ENCODE data around the gene STAT2.
"Not testable (repeated sequence)": the region's sequence is repeated elsewhere in the genome, so short reads cannot be mapped to it uniquely, and the experiment has no call there.

STAT2 gene

DNA sequence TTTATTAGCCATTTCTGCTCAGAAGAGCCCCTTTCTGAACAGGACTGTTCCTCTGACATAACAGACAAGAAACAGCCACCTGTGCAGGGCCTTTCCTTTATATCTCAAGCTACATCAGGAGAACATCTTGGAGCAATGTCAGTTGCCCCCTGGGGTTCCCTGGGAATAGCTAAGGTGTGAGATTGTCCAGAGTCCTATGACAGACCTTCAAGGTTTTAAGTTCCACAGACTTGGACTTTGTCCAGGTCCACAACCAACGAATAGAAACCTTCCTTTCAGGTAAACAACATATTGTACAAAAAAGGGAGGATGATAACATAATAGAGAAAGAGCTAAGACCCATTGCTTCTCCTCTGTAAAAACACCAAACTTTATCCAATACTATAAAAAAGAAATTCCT, 18.3 kb downstream of the STAT2 start:
- no peak for DNase-seq

DNA sequence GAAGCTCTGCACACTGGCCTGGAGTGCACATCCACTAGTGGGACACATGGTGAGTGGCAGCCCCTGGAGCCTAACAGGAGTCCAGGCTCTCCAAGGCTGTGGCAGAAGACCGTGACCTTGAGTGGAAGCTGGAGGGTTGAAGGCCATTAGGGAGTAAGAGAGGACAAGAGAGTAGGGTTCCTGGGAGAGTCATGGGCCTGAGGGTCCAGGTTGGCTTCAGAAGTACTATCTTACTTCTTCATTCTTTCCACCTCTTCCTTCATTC, 20.8 kb downstream of the STAT2 start:
- TF ChIP-seq GATA1 (IDR thresholded peaks at IDR 0.05; ENCODE audit: low read depth, low read length) (no peak), POLR2A (IDR thresholded peaks at IDR 0.05; ENCODE audit: low read length) (no peak)
- DNase-seq, result no peak

More for the DNA sequence above, 18.3 kb downstream of the STAT2 start:
- TF ChIP-seq GATA1 (IDR thresholded peaks at IDR 0.05; ENCODE audit: low read depth, low read length), result no peak
- no peak for TF ChIP-seq POLR2A (IDR thresholded peaks at IDR 0.05; ENCODE audit: low read length)

DNA sequence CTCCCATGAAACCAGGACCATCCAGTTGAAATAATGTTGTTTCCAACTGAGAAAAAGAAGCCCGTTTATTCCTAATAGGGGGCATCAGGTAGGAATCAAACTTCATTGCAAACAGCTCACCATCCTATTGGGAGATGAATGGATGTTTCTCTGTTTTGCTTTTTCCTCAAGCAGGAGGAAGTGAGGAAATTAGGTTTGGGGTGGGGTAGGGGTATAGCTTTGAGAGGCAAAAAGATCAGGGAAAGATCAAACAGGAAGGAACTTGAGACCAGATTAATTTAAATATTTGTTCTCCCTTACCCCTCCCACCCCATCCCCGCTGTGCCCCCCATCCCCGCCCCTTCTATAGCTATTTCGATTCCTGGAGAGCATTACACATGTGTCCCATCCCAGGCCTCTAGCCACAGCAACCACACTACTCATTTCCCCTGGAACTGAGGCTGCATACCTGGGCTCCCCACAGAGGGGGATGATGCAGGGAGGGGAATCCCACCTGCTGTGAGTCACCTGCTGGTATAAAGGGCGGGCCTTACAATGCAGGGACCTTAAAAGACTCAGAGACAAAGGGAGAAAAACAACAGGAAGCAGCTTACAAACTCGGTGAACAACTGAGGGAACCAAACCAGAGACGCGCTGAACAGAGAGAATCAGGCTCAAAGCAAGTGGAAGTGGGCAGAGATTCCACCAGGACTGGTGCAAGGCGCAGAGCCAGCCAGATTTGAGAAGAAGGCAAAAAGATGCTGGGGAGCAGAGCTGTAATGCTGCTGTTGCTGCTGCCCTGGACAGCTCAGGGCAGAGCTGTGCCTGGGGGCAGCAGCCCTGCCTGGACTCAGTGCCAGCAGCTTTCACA, 21.4 kb downstream of the STAT2 start, which contains the start of gene IL23A:
Gene IL23A, plus strand, starts transcription at position 577 of the 850 bp plus-strand sequence. Its CDS starts 161 bp downstream, at position 738.
- TF ChIP-seq POLR2A (IDR thresholded peaks at IDR 0.05; ENCODE audit: low read length) (no peak), GATA1 (IDR thresholded peaks at IDR 0.05; ENCODE audit: low read depth, low read length) (no peak)
- DNase-seq, result no peak

DNA sequence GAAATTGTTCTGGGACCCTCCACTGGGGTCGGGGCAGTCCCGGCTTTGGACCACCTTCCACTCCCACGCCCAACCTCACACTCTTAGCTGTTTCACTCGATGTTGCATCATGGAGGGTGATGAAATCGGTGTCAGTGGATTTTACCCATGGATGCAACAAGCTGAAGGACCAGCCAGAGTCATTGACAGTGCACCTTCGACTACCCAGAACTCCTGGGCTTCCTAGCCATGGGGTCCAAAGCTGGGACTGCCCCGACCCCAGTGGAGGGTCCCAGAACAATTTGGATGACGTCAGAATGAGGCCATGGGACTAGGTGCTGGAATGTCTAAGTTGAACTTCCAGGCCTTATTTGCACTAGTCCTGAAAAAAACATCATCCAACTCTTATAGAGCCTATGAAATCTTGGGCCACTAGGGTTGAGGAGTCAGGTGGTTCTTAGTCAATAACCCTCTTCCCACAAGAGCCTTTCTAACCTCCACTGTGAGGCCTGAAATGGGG, 22.1 kb downstream of the STAT2 start:
- peak in 1 of 2 experiments; percentile 66 for DNase-seq
- TF ChIP-seq GATA1 (IDR thresholded peaks at IDR 0.05; ENCODE audit: low read depth, low read length) (no peak), POLR2A (IDR thresholded peaks at IDR 0.05; ENCODE audit: low read length) (no peak)

GRCh38 chr12:56336361-56337167, 23.3 kb downstream of the STAT2 start:
- TF ChIP-seq GATA1 (IDR thresholded peaks at IDR 0.05; ENCODE audit: low read depth, low read length), result no peak
- TF ChIP-seq POLR2A (IDR thresholded peaks at IDR 0.05; ENCODE audit: low read length), result no peak
- DNase-seq, result no peak

- DNase-seq, result not testable (repeated sequence)
These were observed 24.4 kb downstream of the STAT2 start for GRCh38 chr12:56335527-56335926.

GRCh38 chr12:56334490-56334793, 25.5 kb downstream of the STAT2 start:
- peak in 1 of 2 experiments; percentile 61 for DNase-seq
- TF ChIP-seq GATA1 (IDR thresholded peaks at IDR 0.05; ENCODE audit: low read depth, low read length) (no peak), POLR2A (IDR thresholded peaks at IDR 0.05; ENCODE audit: low read length) (no peak)

DNA sequence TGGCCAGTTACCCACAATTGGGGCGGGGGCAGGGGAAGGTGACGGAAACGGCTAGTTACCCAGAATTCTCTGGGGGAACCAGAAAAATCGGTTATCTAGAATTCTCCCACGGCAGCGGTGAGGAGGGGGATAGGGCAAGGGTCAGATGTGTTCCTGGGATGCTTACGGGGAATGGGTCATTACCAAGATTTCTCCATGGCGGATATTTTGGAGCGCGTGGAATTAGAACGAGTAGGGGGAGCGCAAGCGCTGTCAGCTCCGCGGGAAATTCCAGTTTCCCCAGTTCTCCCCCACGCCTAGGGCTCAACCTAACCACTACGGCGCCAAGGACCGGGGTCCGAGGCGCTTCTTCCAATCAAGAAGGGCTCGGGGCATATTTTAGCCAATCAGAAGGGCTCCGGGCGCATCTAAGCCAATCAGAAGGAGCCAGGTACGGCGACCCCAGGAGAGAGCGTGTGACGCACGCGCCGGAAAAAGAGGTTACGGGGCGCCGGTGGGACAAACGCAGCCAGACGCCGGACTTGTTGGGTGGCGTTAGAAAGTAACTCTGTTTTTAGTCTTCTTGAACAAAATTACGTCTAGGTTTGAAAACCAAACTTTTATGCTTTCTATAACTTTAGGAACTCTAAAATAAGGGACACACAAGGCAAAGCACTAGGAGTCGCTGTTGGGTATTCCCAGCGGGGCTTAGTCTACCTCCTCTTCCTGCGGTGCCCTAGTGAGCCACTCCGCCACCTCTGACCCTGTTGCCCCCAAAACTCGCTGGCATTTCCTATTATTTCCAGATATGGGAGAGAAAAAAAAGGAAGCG, 26.0 kb downstream of the STAT2 start, which contains the start of gene PAN2:
Gene PAN2, minus strand, starts transcription at position 322 of the 811 bp plus-strand sequence. CDS start 906 bp downstream, outside the sequence.
- DNase-seq, result peak; percentile 98
- TF ChIP-seq POLR2A (IDR thresholded peaks at IDR 0.05; ENCODE audit: low read length), result peak; percentile 90
- no peak for TF ChIP-seq GATA1 (IDR thresholded peaks at IDR 0.05; ENCODE audit: low read depth, low read length)

DNA sequence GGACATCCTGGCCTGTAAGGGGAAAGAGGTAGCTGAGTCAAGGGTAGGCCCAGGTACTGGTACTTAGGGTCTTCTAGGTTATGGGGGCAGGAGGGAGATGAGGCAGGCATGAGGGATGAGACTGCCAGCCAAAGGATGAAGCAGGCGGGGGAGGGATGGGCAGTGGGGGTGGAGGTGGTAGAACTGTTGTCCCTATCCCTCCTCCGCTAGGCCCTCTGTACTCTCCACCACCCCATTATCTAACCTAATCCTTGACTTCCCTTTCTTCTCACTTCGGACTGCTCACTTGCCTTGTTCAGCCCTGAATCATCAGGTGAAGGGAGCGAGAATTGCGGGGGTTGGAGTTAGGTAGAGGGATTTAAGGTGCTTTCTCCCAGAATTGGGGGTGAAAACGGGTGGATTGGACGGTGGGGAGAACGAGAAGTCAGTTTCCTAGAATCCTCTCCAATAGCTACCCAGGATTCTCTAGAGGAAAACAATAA, 26.7 kb downstream of the STAT2 start:
- TF ChIP-seq POLR2A (IDR thresholded peaks at IDR 0.05; ENCODE audit: low read length) (no peak), GATA1 (IDR thresholded peaks at IDR 0.05; ENCODE audit: low read depth, low read length) (no peak)
- DNase-seq, result no peak

- peak in 1 of 2 experiments; percentile 18 for DNase-seq
- no peak for TF ChIP-seq GATA1 (IDR thresholded peaks at IDR 0.05; ENCODE audit: low read depth, low read length)
- no peak for TF ChIP-seq POLR2A (IDR thresholded peaks at IDR 0.05; ENCODE audit: low read length)
These were observed 27.3 kb downstream of the STAT2 start for GRCh38 chr12:56332512-56333196.

- DNase-seq, result no peak
- no peak for TF ChIP-seq GATA1 (IDR thresholded peaks at IDR 0.05; ENCODE audit: low read depth, low read length)
- TF ChIP-seq POLR2A (IDR thresholded peaks at IDR 0.05; ENCODE audit: low read length), result no peak
These were observed 28.9 kb downstream of the STAT2 start for GRCh38 chr12:56330936-56331490.

GRCh38 chr12:56326533-56326932, 33.4 kb downstream of the STAT2 start:
- no peak for DNase-seq
- TF ChIP-seq GATA1 (IDR thresholded peaks at IDR 0.05; ENCODE audit: low read depth, low read length) (no peak), POLR2A (IDR thresholded peaks at IDR 0.05; ENCODE audit: low read length) (no peak)

- TF ChIP-seq POLR2A (IDR thresholded peaks at IDR 0.05; ENCODE audit: low read length) (no peak), GATA1 (IDR thresholded peaks at IDR 0.05; ENCODE audit: low read depth, low read length) (no peak)
- DNase-seq, result no peak
These were observed 33.8 kb downstream of the STAT2 start for GRCh38 chr12:56326126-56326525.

Measured in erythroblast (primary cell).